WTC11 (cell line): ENCODE results near the gene NOL4L. TPM values are rescaled to one million over a fixed set of nuclear protein-coding genes. Genes with fewer than 3 reads are reported as not detected.
A peak's percentile ranks its signal among the peaks of the same experiment; 100 is the strongest.

ENCODE experiments used
- ATAC-seq: fragments of 200-7000 bp; cut with Tn5 transposase; 2 replicates; pipeline ENCODE4 v1.10.0; 2021; ENCODE audit warnings: mild to moderate bottlenecking, moderate library complexity
- CTCF ChIA-PET: fragments of 300-600 bp; sonication (Branson Sonifier 250); formaldehyde crosslinking; loops from one replicate; lab custom pipeline; 2021; ENCODE audit warnings: antibody characterized with exemption; lab: Charles Lee
- POLR2A ChIA-PET: fragments of 350-600 bp; sonication (Branson Sonifier 250); formaldehyde crosslinking; loops from one replicate; lab custom pipeline; 2021; ENCODE audit warnings: antibody characterized with exemption; lab: Charles Lee
- DNase-seq: peaks from one replicate; pipeline ENCODE4 v3.0.0; 2021; ENCODE audit warnings: low spot score
- H3K27ac Mint-ChIP-seq: 2 replicates; pipeline ENCODE4 v1.8.0; 2021; ENCODE audit warnings: mixed read lengths
- H3K27me3 Mint-ChIP-seq: 2 replicates; pipeline ENCODE4 v1.8.0; 2021; ENCODE audit warnings: low read depth, mild to moderate bottlenecking, moderate library complexity, mixed read lengths
- H3K36me3 Mint-ChIP-seq: 2 replicates; pipeline ENCODE4 v1.8.0; 2021; ENCODE audit warnings: mixed read lengths
- H3K4me1 Mint-ChIP-seq: 2 replicates; pipeline ENCODE4 v1.8.0; 2022; ENCODE audit warnings: mixed read lengths
- H3K4me3 Mint-ChIP-seq: 2 replicates; pipeline ENCODE4 v1.8.0; 2021; ENCODE audit warnings: mild to moderate bottlenecking, moderate library complexity, mixed read lengths
- H3K9me3 Mint-ChIP-seq: 2 replicates; pipeline ENCODE4 v1.8.0; 2021; ENCODE audit warnings: mixed read lengths
- ATF2 ChIP-seq: sonication (generic); formaldehyde crosslinking; IDR thresholded peaks from 2 replicates; pipeline ENCODE4 v1.8.1; 2022; ENCODE audit warnings: low read depth, missing genetic modification reagents, borderline replicate concordance
- E2F1 ChIP-seq: sonication (generic); formaldehyde crosslinking; IDR thresholded peaks from 2 replicates; pipeline ENCODE4 v1.8.0; 2022; ENCODE audit warnings: mild to moderate bottlenecking, missing genetic modification reagents
- ESRRA ChIP-seq: sonication (generic); formaldehyde crosslinking; IDR thresholded peaks from 2 replicates; pipeline ENCODE4 v1.8.1; 2022; ENCODE audit warnings: mild to moderate bottlenecking, missing genetic modification reagents, borderline replicate concordance
- IRF1 ChIP-seq: sonication (generic); formaldehyde crosslinking; IDR thresholded peaks from 2 replicates; pipeline ENCODE4 v1.8.0; 2023; ENCODE audit warnings: missing genetic modification reagents
- OVOL2 ChIP-seq: fragments of 250-450 bp; sonication (Bioruptor Pico); IDR thresholded peaks from 2 replicates; pipeline ENCODE4 v1.9.0; 2021; ENCODE audit warnings: mild to moderate bottlenecking, borderline replicate concordance
- PREB ChIP-seq: sonication (generic); formaldehyde crosslinking; IDR thresholded peaks from 2 replicates; pipeline ENCODE4 v1.8.1; 2022; ENCODE audit warnings: mild to moderate bottlenecking, missing genetic modification reagents, moderate library complexity, borderline replicate concordance
- STAT6 ChIP-seq: sonication (generic); formaldehyde crosslinking; conservative IDR thresholded peaks from 2 replicates; pipeline ENCODE4 v1.8.1; 2023; ENCODE audit warnings: mild to moderate bottlenecking, low read depth, missing genetic modification reagents, moderate library complexity
- TEAD1 ChIP-seq: sonication (generic); formaldehyde crosslinking; IDR thresholded peaks from 2 replicates; pipeline ENCODE4 v1.8.0; 2022; ENCODE audit warnings: mild to moderate bottlenecking, missing genetic modification reagents
- ZNF281 ChIP-seq: sonication (generic); formaldehyde crosslinking; IDR thresholded peaks from 2 replicates; pipeline ENCODE4 v1.8.0; 2023; ENCODE audit warnings: mild to moderate bottlenecking, missing genetic modification reagents
- ZNF317 ChIP-seq: sonication (generic); formaldehyde crosslinking; IDR thresholded peaks from 2 replicates; pipeline ENCODE4 v1.8.1; 2023; ENCODE audit warnings: low read depth, mild to moderate bottlenecking, moderate library complexity, missing genetic modification reagents, borderline replicate concordance
- ZNF396 ChIP-seq: fragments of 250-450 bp; sonication (Bioruptor Pico); IDR thresholded peaks from 2 replicates; pipeline ENCODE4 v1.8.0; 2021; ENCODE audit warnings: mild to moderate bottlenecking, moderate library complexity, borderline replicate concordance
- ZNF416 ChIP-seq: fragments of 250-450 bp; sonication (Bioruptor Pico); IDR thresholded peaks from 2 replicates; pipeline ENCODE4 v1.9.0; 2021; ENCODE audit warnings: mild to moderate bottlenecking, inconsistent platforms
- ZSCAN18 ChIP-seq: fragments of 250-450 bp; sonication (Bioruptor Pico); IDR thresholded peaks from 2 replicates; pipeline ENCODE4 v2.1.2; 2022; ENCODE audit warnings: mild to moderate bottlenecking, moderate library complexity
- total RNA-seq: library from RNA; stranded (reverse); gene quantifications from 3 replicates; pipeline ENCODE4 v1.2.3, GENCODE V29; 2021

NOL4L gene
- total RNA-seq, 1 experiment from 2014 or later: 29.0 TPM

- TF ChIP-seq E2F1 (CRISPR knock-in tag) (no peak), STAT6 (CRISPR knock-in tag) (no peak), ATF2 (CRISPR knock-in tag) (no peak), PREB (CRISPR knock-in tag) (no peak), ZNF281 (CRISPR knock-in tag) (no peak)
Observed at GRCh38 chr20:32479697-32480171, 105.4 kb downstream of the NOL4L start (continued).

- CTCF ChIA-PET: no interaction called here
- H3K4me1 Mint-ChIP-seq: peaks cover 64% of the 10 kb centered on the region
- ATAC-seq (no peak), DNase-seq (peak; percentile 11)
- POLR2A ChIA-PET: no interaction called here
- no peaks in the 10 kb centered on the region for H3K27me3 Mint-ChIP-seq
- no peak overlapping the region for H3K27ac Mint-ChIP-seq
- H3K36me3 Mint-ChIP-seq: no peaks in the 10 kb centered on the region
- no peak overlapping the region for H3K4me3 Mint-ChIP-seq
- no peak for TF ChIP-seq ZSCAN18 (CRISPR knock-in tag)
- no peaks in the 10 kb centered on the region for H3K9me3 Mint-ChIP-seq
Observed at GRCh38 chr20:32479012-32479411, 106.1 kb downstream of the NOL4L start.

GRCh38 chr20:32478576-32478975 is 106.6 kb downstream of the NOL4L start:
- H3K27me3 Mint-ChIP-seq: no peaks in the 10 kb centered on the region
- ChIA-PET POLR2A (no interaction called here), CTCF (no interaction called here)
- no peaks in the 10 kb centered on the region for H3K9me3 Mint-ChIP-seq
- H3K27ac Mint-ChIP-seq: no peak overlapping the region
- ATAC-seq: no peak
- peaks cover 66% of the 10 kb centered on the region for H3K4me1 Mint-ChIP-seq
- no peak for DNase-seq
- no peaks in the 10 kb centered on the region for H3K36me3 Mint-ChIP-seq
- no peak overlapping the region for H3K4me3 Mint-ChIP-seq
- TF ChIP-seq OVOL2 (CRISPR knock-in tag) (no peak), IRF1 (no peak), ZNF281 (CRISPR knock-in tag) (no peak), TEAD1 (CRISPR knock-in tag) (no peak), E2F1 (CRISPR knock-in tag) (no peak), ZNF416 (CRISPR knock-in tag) (no peak), ATF2 (CRISPR knock-in tag) (no peak), ZNF396 (CRISPR knock-in tag) (no peak), ZNF317 (CRISPR knock-in tag) (no peak), ESRRA (CRISPR knock-in tag) (no peak)
